HG02943 (cell line): ENCODE data around the gene SH3YL1.

Experiments used
- ATAC-seq: cut with Tn5 transposase; IDR thresholded peaks from one replicate; pipeline ENCODE4 v1.9.1; 2021; ENCODE audit warnings: mild to moderate bottlenecking, low read depth, moderate library complexity; ENCODE audit not compliant: unreplicated experiment

SH3YL1 gene

GRCh38 chr2:282371-283263 is 18.8 kb upstream of the SH3YL1 start:
- no peak for ATAC-seq

- ATAC-seq = no peak
These were observed 17.5 kb upstream of the SH3YL1 start for GRCh38 chr2:281381-281780.

- no peak for ATAC-seq
These were observed 16.8 kb upstream of the SH3YL1 start for GRCh38 chr2:280650-281110.

- ATAC-seq = no peak
These were observed 16.3 kb upstream of the SH3YL1 start for GRCh38 chr2:279956-280649.

GRCh38 chr2:279366-279765 is 15.5 kb upstream of the SH3YL1 start:
- no peak for ATAC-seq

DNA sequence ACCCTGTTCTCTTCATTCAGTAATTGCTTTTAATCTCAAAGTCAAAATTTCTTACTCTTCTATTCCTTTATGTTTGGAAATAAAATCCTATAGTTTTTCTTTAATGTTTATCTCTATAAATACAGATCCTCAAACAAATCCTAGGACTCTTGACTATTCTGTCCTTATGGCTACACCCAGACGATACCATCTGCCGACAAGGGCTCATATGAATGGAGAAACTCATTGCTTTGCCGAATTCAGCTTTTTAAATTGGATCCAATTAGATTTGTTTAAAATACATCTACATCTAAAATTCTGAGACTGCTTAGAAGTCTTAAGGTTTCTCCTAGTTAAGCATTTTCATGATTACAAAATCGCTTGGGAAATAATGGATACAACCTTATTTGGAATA is 15.1 kb upstream of the SH3YL1 start:
- no peak for ATAC-seq

DNA sequence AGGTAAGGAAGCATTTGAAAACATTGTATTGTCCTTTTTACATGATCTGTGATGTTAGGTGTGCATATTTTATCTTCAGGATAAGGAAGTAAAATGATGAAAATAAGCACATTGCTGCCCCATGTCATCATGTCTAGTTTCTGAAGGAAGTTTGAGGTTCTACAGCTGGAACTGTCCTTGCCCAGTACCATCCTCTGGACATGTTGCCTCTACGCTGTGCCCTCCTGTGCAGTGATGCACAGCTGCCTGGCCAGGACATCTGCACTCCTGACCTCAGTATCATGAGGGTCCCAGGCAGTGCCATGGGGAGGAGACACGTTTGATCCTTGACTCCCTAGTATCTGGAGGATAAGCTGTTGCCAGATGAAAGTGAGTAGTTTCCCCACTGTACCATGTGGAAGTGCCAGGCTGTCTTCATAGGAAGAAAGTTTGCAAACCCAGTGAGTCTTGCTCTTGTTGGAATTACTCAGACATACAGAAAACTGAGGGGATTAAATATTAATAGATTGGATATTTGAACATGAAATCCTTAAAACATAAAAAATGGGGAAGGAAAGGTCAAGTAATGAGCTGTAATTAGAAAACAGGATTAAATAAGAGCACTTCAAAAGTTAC is 14.6 kb upstream of the SH3YL1 start:
- no peak for ATAC-seq

- ATAC-seq = peak; percentile 87
These were observed 11.6 kb upstream of the SH3YL1 start for GRCh38 chr2:275466-275865.

- ATAC-seq = no peak
These were observed 10.7 kb upstream of the SH3YL1 start for GRCh38 chr2:274503-274902.

DNA sequence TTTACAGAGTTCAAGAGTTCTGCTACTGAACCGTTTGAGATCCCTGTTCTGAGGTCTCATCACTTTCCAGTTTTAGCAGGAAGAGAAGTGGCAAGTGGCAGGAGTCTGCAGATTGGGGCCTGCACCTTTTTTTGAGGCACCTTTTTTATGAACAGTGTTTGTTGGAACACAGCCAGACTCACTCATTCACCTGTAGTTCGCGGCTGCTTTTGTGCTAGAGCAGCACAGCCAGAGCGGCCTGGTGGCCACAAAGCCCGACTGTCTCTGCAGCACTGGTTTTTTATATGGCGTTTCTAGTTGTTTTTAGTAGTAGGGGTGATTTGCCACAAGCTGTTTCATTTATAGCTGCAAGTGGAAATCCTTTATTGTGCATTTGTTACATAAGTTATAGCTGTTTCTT is 9.5 kb upstream of the SH3YL1 start:
- no peak for ATAC-seq

DNA sequence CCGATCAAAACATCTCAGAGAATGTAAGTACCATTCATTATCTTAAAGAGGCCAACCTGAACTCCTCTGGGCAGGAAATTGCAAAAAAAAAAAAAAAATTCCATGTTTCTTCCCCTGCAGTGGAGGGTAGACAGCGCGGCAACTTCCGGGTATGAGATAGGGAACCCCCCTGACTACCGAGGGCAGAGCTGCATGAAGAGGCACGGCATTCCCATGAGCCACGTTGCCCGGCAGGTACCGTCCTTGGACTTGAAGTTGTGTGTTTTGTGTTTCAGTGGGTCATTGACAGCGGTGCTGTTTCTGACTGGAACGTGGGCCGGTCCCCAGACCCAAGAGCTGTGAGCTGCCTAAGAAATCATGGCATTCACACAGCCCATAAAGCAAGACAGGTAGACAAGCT is 8.1 kb upstream of the SH3YL1 start:
- no peak for ATAC-seq

- no peak for ATAC-seq
These were observed 7.0 kb upstream of the SH3YL1 start for GRCh38 chr2:270861-271260.

GRCh38 chr2:269356-270030 is 5.7 kb upstream of the SH3YL1 start:
- ATAC-seq = no peak

DNA sequence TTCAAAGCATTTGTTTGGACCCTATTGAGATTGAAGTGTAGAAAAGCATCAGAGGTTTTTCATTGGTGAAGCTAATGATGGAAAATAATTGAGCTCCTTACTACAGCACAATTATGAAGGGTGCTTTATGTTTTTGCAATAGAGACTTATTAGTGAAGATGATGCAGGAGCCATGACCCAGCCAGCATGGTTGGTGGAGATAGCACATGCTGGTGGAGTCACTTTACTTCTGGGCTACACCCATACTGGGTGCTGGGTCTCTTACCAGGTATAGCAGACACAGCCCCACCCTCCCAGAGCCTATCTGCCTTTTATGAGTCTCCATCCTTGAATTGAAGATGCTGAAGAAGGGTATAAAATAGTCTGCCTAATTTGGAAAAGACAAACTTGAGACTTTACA is 4.5 kb upstream of the SH3YL1 start:
- ATAC-seq = no peak

DNA sequence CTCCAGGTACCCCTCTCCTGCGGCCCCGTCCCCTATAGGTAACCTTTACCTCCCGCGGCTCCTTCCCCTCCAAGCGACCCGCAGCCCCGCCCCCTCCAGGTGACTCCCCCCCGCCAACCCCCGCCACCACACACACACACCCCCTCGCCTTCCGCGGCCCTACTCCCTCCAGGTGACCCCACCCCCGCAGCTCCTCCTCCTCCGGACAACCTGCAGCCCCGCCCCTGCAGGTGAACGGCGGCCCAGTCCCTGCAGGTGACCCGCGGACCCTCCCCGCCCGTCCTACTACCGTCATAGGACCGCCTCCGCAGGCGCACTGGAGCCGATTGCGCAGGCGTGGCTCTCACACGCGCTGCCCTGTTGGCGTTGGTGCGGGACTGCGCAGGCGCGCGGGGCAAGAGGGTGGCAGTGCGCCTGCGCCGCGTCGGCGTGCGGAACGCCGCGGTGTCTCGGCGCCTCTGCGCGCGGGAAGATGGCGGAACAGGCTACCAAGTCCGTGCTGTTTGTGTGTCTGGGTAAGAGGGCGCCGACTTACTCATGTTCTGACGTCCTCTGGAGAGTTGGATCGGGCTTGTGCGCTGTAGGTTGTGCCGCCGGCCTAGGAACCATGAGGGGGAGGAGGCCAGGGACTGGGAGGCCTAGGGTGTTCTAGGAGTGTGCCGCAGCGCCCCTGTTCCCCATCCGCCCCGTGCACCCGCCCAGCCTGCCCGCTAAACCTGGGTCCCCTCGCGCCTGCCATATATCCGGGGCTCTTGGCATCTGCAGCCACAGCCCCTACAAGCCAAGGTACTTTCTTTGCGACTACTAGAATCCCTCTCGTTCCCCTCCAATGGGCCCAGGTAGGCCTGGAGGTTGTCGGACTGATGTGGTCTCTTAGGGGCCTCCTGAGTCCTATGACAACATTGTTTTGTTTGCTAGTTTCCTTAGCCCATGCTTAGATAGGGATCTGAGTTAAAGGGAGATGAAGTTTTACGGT is 949 bp upstream of the SH3YL1 start, which contains the start of gene ACP1:
Gene ACP1 (plus strand): TSS at position 455 of the 976 bp plus-strand sequence. CDS start 18 bp downstream, at position 473.
- ATAC-seq = peak; percentile 85

GRCh38 chr2:263022-263738 is 652 bp downstream of the SH3YL1 start:
- ATAC-seq = no peak

GRCh38 chr2:262117-262516 is 1.7 kb downstream of the SH3YL1 start:
- ATAC-seq = no peak

- no peak for ATAC-seq
These were observed 3.2 kb downstream of the SH3YL1 start for GRCh38 chr2:260507-261161.
